CD4-positive, CD25-positive, alpha-beta regulatory T cell (primary cell): ENCODE results near the gene CAMK2A. TPM values are rescaled to one million over a fixed set of nuclear protein-coding genes. Genes with fewer than 3 reads are reported as not detected.
A peak's percentile ranks its signal among the peaks of the same experiment; 100 is the strongest.

Experiments used
- ATAC-seq, 2 donors: fragments of 150-1000 bp; cut with Tn5 transposase; one replicate each; pipeline ENCODE4 v1.10.0; 2021; ENCODE audit warnings: low read depth in 2 of 2, moderate number of reproducible peaks in 2 of 2, moderate library complexity in 1 of 2
- DNase-seq, 3 donors: peaks; one replicate each; pipeline versions ENCODE4 v3.0.0 to v3.0.0-alpha.2; 2012 to 2022; ENCODE audit warnings: mixed read lengths in 1 of 3
- H3K27ac ChIP-seq: one replicate; pipeline ENCODE4 v1.7.0; 2013; ENCODE audit warnings: mild to moderate bottlenecking, low read length; ENCODE audit not compliant: insufficient read depth, poor library complexity, severe bottlenecking
- H3K27me3 ChIP-seq: one replicate; pipeline ENCODE4 v1.7.0; 2013; ENCODE audit warnings: low read length; ENCODE audit not compliant: control insufficient read depth, insufficient read depth
- H3K36me3 ChIP-seq: one replicate; pipeline ENCODE4 v1.7.0; 2013; ENCODE audit warnings: mild to moderate bottlenecking, low read length, moderate library complexity; ENCODE audit not compliant: control insufficient read depth, insufficient read depth
- H3K4me1 ChIP-seq: 2 replicates; pipeline ENCODE4 v1.7.0; 2013; ENCODE audit warnings: mild to moderate bottlenecking, low read length; ENCODE audit not compliant: insufficient read depth, control insufficient read depth, poor library complexity, severe bottlenecking
- H3K4me3 ChIP-seq: one replicate; pipeline ENCODE4 v1.7.0; 2013; ENCODE audit warnings: low read depth, mild to moderate bottlenecking, low read length, moderate library complexity
- H3K9me3 ChIP-seq, 2 experiments: 1 replicate in 1 of 2; 2 replicates in 1 of 2; pipeline ENCODE4 v1.7.0; 2013; ENCODE audit warnings: low read length in 2 of 2, mild to moderate bottlenecking in 1 of 2, moderate library complexity in 1 of 2; ENCODE audit not compliant: control insufficient read depth in 2 of 2
- H3K27ac Mint-ChIP-seq, 3 donors: one replicate each; pipeline ENCODE4 v1.8.0; 2020 to 2022; ENCODE audit warnings: mild to moderate bottlenecking in 3 of 3, mixed read lengths in 3 of 3, moderate library complexity in 2 of 3
- H3K27me3 Mint-ChIP-seq: one replicate; pipeline ENCODE4 v1.8.0; 2022; ENCODE audit warnings: mild to moderate bottlenecking, mixed read lengths
- H3K36me3 Mint-ChIP-seq: one replicate; pipeline ENCODE4 v1.8.0; 2020; ENCODE audit warnings: mixed read lengths
- H3K4me1 Mint-ChIP-seq, 4 donors: one replicate each; pipeline ENCODE4 v1.8.0; 2020 to 2022; ENCODE audit warnings: mixed read lengths in 4 of 4, mild to moderate bottlenecking in 1 of 4
- H3K4me3 Mint-ChIP-seq, 4 donors: one replicate each; pipeline ENCODE4 v1.8.0; 2020 to 2022; ENCODE audit warnings: mild to moderate bottlenecking in 4 of 4, mixed read lengths in 4 of 4, moderate library complexity in 3 of 4
- H3K9me3 Mint-ChIP-seq, 7 donors: one replicate each; pipeline ENCODE4 v1.8.0; 2020 to 2022; ENCODE audit warnings: mixed read lengths in 7 of 7, mild to moderate bottlenecking in 3 of 7, moderate library complexity in 2 of 7
- polyA plus RNA-seq, 4 donors: library from polyadenylated mRNA; unstranded; fragments of 300-500 nt; fragmentation: Illumina TruSeq; gene quantifications; one replicate each; pipeline ENCODE4 v1.2.3, GENCODE V29; 2021
- total RNA-seq: library from RNA; stranded (reverse); gene quantifications from one replicate; pipeline ENCODE4 v1.2.3, GENCODE V29; 2022

CAMK2A gene
- total RNA-seq: not detected
- polyA plus RNA-seq: not detected

GRCh38 chr5:150289551-150290390, at the start of gene CAMK2A:
CAMK2A (minus strand) TSS chr5:150289773; CDS start chr5:150289625, 148 bp downstream.
- Mint-ChIP-seq H3K27me3 (no peaks in the 10 kb centered on the region), H3K4me3 (no peak within 1 kb of the TSS), H3K27ac (peak within 1 kb of the TSS in 1 of 3 donors; percentile 20), H3K4me1 (no peaks in the 10 kb centered on the region), H3K9me3 (no peaks in the 10 kb centered on the region), H3K36me3 (no peaks in the 10 kb centered on the region)
- Histone ChIP-seq H3K27me3 (no peaks in the 10 kb centered on the region), H3K4me3 (no peak within 1 kb of the TSS), H3K36me3 (no peaks in the 10 kb centered on the region), H3K9me3 (no peaks in the 10 kb centered on the region), H3K27ac (no peak within 1 kb of the TSS), H3K4me1 (no peaks in the 10 kb centered on the region)
- no peak for DNase-seq
- ATAC-seq: no peak

GRCh38 chr5:150339165-150339564, 49.6 kb upstream of the CAMK2A start:
- Histone ChIP-seq H3K9me3 (no peaks in the 10 kb centered on the region), H3K27ac (no peak overlapping the region), H3K4me3 (no peak overlapping the region), H3K27me3 (no peaks in the 10 kb centered on the region), H3K36me3 (no peaks in the 10 kb centered on the region), H3K4me1 (no peaks in the 10 kb centered on the region)
- ATAC-seq (no peak), DNase-seq (no peak)
- H3K9me3 Mint-ChIP-seq: peaks cover 0 to 1% (median 0%) of the 10 kb centered on the region in 7 donors
- H3K27me3 Mint-ChIP-seq: peaks cover 5% of the 10 kb centered on the region
- no peak overlapping the region for H3K27ac Mint-ChIP-seq
- H3K36me3 Mint-ChIP-seq: no peaks in the 10 kb centered on the region
- no peak overlapping the region for H3K4me3 Mint-ChIP-seq
- H3K4me1 Mint-ChIP-seq: peaks cover 0 to 2% (median 0%) of the 10 kb centered on the region in 4 donors

GRCh38 chr5:150338546-150338945, 49.0 kb upstream of the CAMK2A start:
- Histone ChIP-seq H3K27me3 (no peaks in the 10 kb centered on the region), H3K9me3 (no peaks in the 10 kb centered on the region), H3K36me3 (no peaks in the 10 kb centered on the region), H3K27ac (no peak overlapping the region), H3K4me3 (no peak overlapping the region), H3K4me1 (no peaks in the 10 kb centered on the region)
- Mint-ChIP-seq H3K4me1 (peaks cover 0 to 2% (median 0%) of the 10 kb centered on the region in 4 donors), H3K27ac (no peak overlapping the region), H3K27me3 (peaks cover 5% of the 10 kb centered on the region), H3K4me3 (no peak overlapping the region), H3K9me3 (peaks cover 0 to 1% (median 0%) of the 10 kb centered on the region in 7 donors), H3K36me3 (no peaks in the 10 kb centered on the region)
- DNase-seq (no peak), ATAC-seq (no peak)

- Mint-ChIP-seq H3K4me3 (no peak overlapping the region), H3K27me3 (peaks cover 5% of the 10 kb centered on the region)
- ATAC-seq: no peak
Observed at GRCh38 chr5:150335778-150336177, 46.2 kb upstream of the CAMK2A start.

GRCh38 chr5:150333400-150333799, 43.8 kb upstream of the CAMK2A start:
- Histone ChIP-seq H3K27ac (no peak overlapping the region), H3K4me3 (no peak overlapping the region), H3K4me1 (no peaks in the 10 kb centered on the region), H3K36me3 (no peaks in the 10 kb centered on the region), H3K27me3 (no peaks in the 10 kb centered on the region), H3K9me3 (no peaks in the 10 kb centered on the region)
- no peak for DNase-seq
- no peaks in the 10 kb centered on the region for H3K9me3 Mint-ChIP-seq
- ATAC-seq: no peak
- H3K4me1 Mint-ChIP-seq: no peaks in the 10 kb centered on the region
- H3K27me3 Mint-ChIP-seq: peaks cover 5% of the 10 kb centered on the region
- peaks cover 3% of the 10 kb centered on the region for H3K36me3 Mint-ChIP-seq
- H3K27ac Mint-ChIP-seq: no peak overlapping the region
- no peak overlapping the region for H3K4me3 Mint-ChIP-seq

More at GRCh38 chr5:150335778-150336177, 46.2 kb upstream of the CAMK2A start:
- no peaks in the 10 kb centered on the region for H3K27me3 ChIP-seq
- no peaks in the 10 kb centered on the region for H3K4me1 ChIP-seq
- Mint-ChIP-seq H3K4me1 (no peaks in the 10 kb centered on the region), H3K9me3 (peaks cover 0 to 1% (median 0%) of the 10 kb centered on the region in 7 donors), H3K36me3 (no peaks in the 10 kb centered on the region), H3K27ac (no peak overlapping the region)
- no peaks in the 10 kb centered on the region for H3K9me3 ChIP-seq
- H3K4me3 ChIP-seq: no peak overlapping the region
- H3K27ac ChIP-seq: no peak overlapping the region
- no peaks in the 10 kb centered on the region for H3K36me3 ChIP-seq
- DNase-seq: no peak

- ATAC-seq (no peak), DNase-seq (no peak)
- Histone ChIP-seq H3K4me3 (no peak overlapping the region), H3K27me3 (no peaks in the 10 kb centered on the region), H3K4me1 (no peaks in the 10 kb centered on the region), H3K36me3 (no peaks in the 10 kb centered on the region), H3K27ac (no peak overlapping the region), H3K9me3 (no peaks in the 10 kb centered on the region)
- Mint-ChIP-seq H3K36me3 (peaks cover 3% of the 10 kb centered on the region), H3K4me3 (no peak overlapping the region), H3K4me1 (no peaks in the 10 kb centered on the region), H3K27me3 (peaks cover 6% of the 10 kb centered on the region), H3K9me3 (no peaks in the 10 kb centered on the region), H3K27ac (no peak overlapping the region)
Observed at GRCh38 chr5:150329881-150330876, 40.6 kb upstream of the CAMK2A start.

- Mint-ChIP-seq H3K4me3 (no peak overlapping the region), H3K36me3 (peaks cover 3% of the 10 kb centered on the region), H3K27me3 (peaks cover 6% of the 10 kb centered on the region), H3K9me3 (no peaks in the 10 kb centered on the region), H3K27ac (no peak overlapping the region), H3K4me1 (no peaks in the 10 kb centered on the region)
- Histone ChIP-seq H3K9me3 (no peaks in the 10 kb centered on the region), H3K4me1 (no peaks in the 10 kb centered on the region), H3K4me3 (no peak overlapping the region), H3K27ac (no peak overlapping the region), H3K36me3 (no peaks in the 10 kb centered on the region), H3K27me3 (no peaks in the 10 kb centered on the region)
- ATAC-seq (no peak), DNase-seq (no peak)
Observed at GRCh38 chr5:150329038-150329437, 39.5 kb upstream of the CAMK2A start.
